Progenitor cell of endocrine pancreas (in vitro differentiated cells): Measurements from ENCODE around the gene MKNK1. TPM values are rescaled to one million over a fixed set of nuclear protein-coding genes. Genes with fewer than 3 reads are reported as not detected.

Experiments used
- DNase-seq: peaks from one replicate; pipeline ENCODE4 v3.0.0; 2021; ENCODE audit warnings: low spot score; ENCODE audit not compliant: unreplicated experiment
- H3K27ac Mint-ChIP-seq: 2 replicates; pipeline ENCODE4 v1.8.0; 2021; ENCODE audit warnings: mild to moderate bottlenecking, moderate library complexity, mixed read lengths
- H3K27me3 Mint-ChIP-seq: 2 replicates; pipeline ENCODE4 v1.8.0; 2021; ENCODE audit warnings: mixed read lengths
- H3K36me3 Mint-ChIP-seq: 2 replicates; pipeline ENCODE4 v1.8.0; 2022; ENCODE audit warnings: mixed read lengths; ENCODE audit not compliant: insufficient read depth
- H3K4me1 Mint-ChIP-seq: 2 replicates; pipeline ENCODE4 v1.8.0; 2021; ENCODE audit warnings: low read depth, mixed read lengths
- H3K4me3 Mint-ChIP-seq: 2 replicates; pipeline ENCODE4 v1.8.0; 2021; ENCODE audit warnings: low read depth, mild to moderate bottlenecking, moderate library complexity, mixed read lengths
- H3K9me3 Mint-ChIP-seq: 2 replicates; pipeline ENCODE4 v1.8.0; 2021; ENCODE audit warnings: low read depth, mixed read lengths
- CTCF ChIP-seq: fragments of 200-600 bp; sonication (generic); IDR thresholded peaks from one replicate; pipeline ENCODE4 v1.5.0; 2021; ENCODE audit warnings: antibody characterized with exemption, mild to moderate bottlenecking; ENCODE audit not compliant: unreplicated experiment
- total RNA-seq: library from RNA; stranded (reverse); gene quantifications from 2 replicates; pipeline ENCODE4 v1.2.1, GENCODE V29; 2021

The MKNK1 gene
- total RNA-seq, 1 donor from 2014 or later: 29.3 TPM

- Mint-ChIP-seq H3K4me3 (no peak overlapping the region), H3K36me3 (peaks cover 26% of the 10 kb centered on the region), H3K4me1 (peaks cover 14% of the 10 kb centered on the region), H3K27me3 (no peaks in the 10 kb centered on the region), H3K27ac (no peak overlapping the region), H3K9me3 (no peaks in the 10 kb centered on the region)
- no peak for TF ChIP-seq CTCF
- no peak for DNase-seq
Observed at GRCh38 chr1:46643368-46643775, 39.3 kb upstream of the MKNK1 start.

GRCh38 chr1:46642115-46642680 is 38.1 kb upstream of the MKNK1 start:
- Mint-ChIP-seq H3K4me1 (peaks cover 14% of the 10 kb centered on the region), H3K4me3 (no peak overlapping the region), H3K27me3 (no peaks in the 10 kb centered on the region), H3K27ac (no peak overlapping the region), H3K36me3 (peaks cover 22% of the 10 kb centered on the region), H3K9me3 (no peaks in the 10 kb centered on the region)
- TF ChIP-seq CTCF: no peak
- no peak for DNase-seq

- Mint-ChIP-seq H3K4me1 (peaks cover 14% of the 10 kb centered on the region), H3K27ac (no peak overlapping the region), H3K36me3 (peaks cover 18% of the 10 kb centered on the region), H3K27me3 (no peaks in the 10 kb centered on the region), H3K9me3 (no peaks in the 10 kb centered on the region), H3K4me3 (no peak overlapping the region)
- no peak for DNase-seq
- TF ChIP-seq CTCF: no peak
Observed at GRCh38 chr1:46639547-46639946, 35.5 kb upstream of the MKNK1 start.

GRCh38 chr1:46638921-46639320 is 34.9 kb upstream of the MKNK1 start:
- Mint-ChIP-seq H3K4me1 (peaks cover 14% of the 10 kb centered on the region), H3K9me3 (no peaks in the 10 kb centered on the region), H3K27ac (no peak overlapping the region), H3K4me3 (no peak overlapping the region), H3K36me3 (peaks cover 18% of the 10 kb centered on the region), H3K27me3 (no peaks in the 10 kb centered on the region)
- no peak for DNase-seq
- TF ChIP-seq CTCF: no peak

- H3K4me3 Mint-ChIP-seq: no peak overlapping the region
- H3K36me3 Mint-ChIP-seq: peaks cover 24% of the 10 kb centered on the region
Observed at GRCh38 chr1:46637444-46638083, 33.5 kb upstream of the MKNK1 start.

More at GRCh38 chr1:46637444-46638083, 33.5 kb upstream of the MKNK1 start:
- no peak for DNase-seq
- H3K27me3 Mint-ChIP-seq: no peaks in the 10 kb centered on the region
- H3K9me3 Mint-ChIP-seq: no peaks in the 10 kb centered on the region
- no peak for TF ChIP-seq CTCF
- no peak overlapping the region for H3K27ac Mint-ChIP-seq
- peaks cover 14% of the 10 kb centered on the region for H3K4me1 Mint-ChIP-seq
